ENCODE results near the gene RBKS.
"Not testable (repeated sequence)": the region's sequence is repeated elsewhere in the genome, so short reads cannot be mapped to it uniquely, and the experiment has no call there.

RBKS gene

GRCh38 chr2:27903649-27904404 lies 13.6 kb upstream of the RBKS start:
- DNase-seq = no peak

- no peak for DNase-seq
These were observed 12.8 kb upstream of the RBKS start for GRCh38 chr2:27903018-27903417.

- DNase-seq = no peak
These were observed 11.9 kb upstream of the RBKS start for GRCh38 chr2:27902098-27902497.

- DNase-seq = no peak
These were observed 11.0 kb upstream of the RBKS start for GRCh38 chr2:27901234-27901633.

- peak; percentile 14 to 21 for DNase-seq
These were observed 7.5 kb upstream of the RBKS start for GRCh38 chr2:27897717-27898116.

- DNase-seq = peak in 1 of 2 experiments; percentile 13
These were observed 2.8 kb upstream of the RBKS start for GRCh38 chr2:27893006-27893405.

- DNase-seq = no peak
These were observed 1.5 kb upstream of the RBKS start for GRCh38 chr2:27891673-27892105.

GRCh38 chr2:27890924-27891672 lies 911 bp upstream of the RBKS start:
- DNase-seq = peak; percentile 40 to 53

GRCh38 chr2:27889774-27890145 lies 427 bp downstream of the RBKS start:
- no peak for DNase-seq

- no peak for DNase-seq
These were observed 1.4 kb downstream of the RBKS start for GRCh38 chr2:27888790-27889189.

GRCh38 chr2:27887830-27888229 lies 2.4 kb downstream of the RBKS start:
- no peak for DNase-seq

GRCh38 chr2:27887111-27887510 lies 3.1 kb downstream of the RBKS start:
- no peak for DNase-seq

- DNase-seq = no peak
These were observed 3.9 kb downstream of the RBKS start for GRCh38 chr2:27886322-27886721.

GRCh38 chr2:27885661-27886060 lies 4.5 kb downstream of the RBKS start:
- DNase-seq = no peak

- no peak for DNase-seq
These were observed 5.0 kb downstream of the RBKS start for GRCh38 chr2:27885234-27885633.

GRCh38 chr2:27884601-27885000 lies 5.6 kb downstream of the RBKS start:
- no peak for DNase-seq

GRCh38 chr2:27882584-27882922 lies 7.6 kb downstream of the RBKS start:
- DNase-seq = not testable (repeated sequence)

GRCh38 chr2:27881815-27882583 lies 8.2 kb downstream of the RBKS start:
- not testable (repeated sequence) for DNase-seq

- DNase-seq = no peak
These were observed 11.4 kb downstream of the RBKS start for GRCh38 chr2:27878825-27879224.

- DNase-seq = no peak
These were observed 14.9 kb downstream of the RBKS start for GRCh38 chr2:27875089-27875881.

- no peak for DNase-seq
These were observed 17.1 kb downstream of the RBKS start for GRCh38 chr2:27873091-27873490.

- no peak for DNase-seq
These were observed 18.4 kb downstream of the RBKS start for GRCh38 chr2:27871802-27872201.

- DNase-seq = no peak
These were observed 19.5 kb downstream of the RBKS start for GRCh38 chr2:27870724-27871123.
